SK-N-SH treated with all-trans-retinoic acid at 6 μM for 48 hours (cell line): ENCODE measurements around the gene ERGIC1.

Source experiments
- ATAC-seq: fragments of 200-7000 bp; cut with Tn5 transposase; 3 replicates; pipeline ENCODE4 v1.9.1; 2020; ENCODE audit warnings: mild to moderate bottlenecking, moderate library complexity
- ARNTL ChIP-seq: fragments of 450-650 bp; formaldehyde crosslinking; IDR thresholded peaks from 2 replicates; pipeline ENCODE4 v1.5.0; 2020; ENCODE audit warnings: low read depth, mild to moderate bottlenecking, moderate library complexity, borderline replicate concordance
- BACH2 ChIP-seq: fragments of 250-450 bp; sonication (Bioruptor Pico); IDR thresholded peaks from 2 replicates; pipeline ENCODE4 v1.9.0; 2021; ENCODE audit warnings: mild to moderate bottlenecking, borderline replicate concordance
- CSDC2 ChIP-seq: fragments of 250-450 bp; sonication (Bioruptor Pico); IDR thresholded peaks from 2 replicates; pipeline ENCODE4 v1.5.0; 2020; ENCODE audit warnings: mild to moderate bottlenecking, moderate library complexity
- ESRRG ChIP-seq: fragments of 250-450 bp; sonication (Bioruptor Pico); IDR thresholded peaks from 2 replicates; pipeline ENCODE4 v1.6.1; 2021; ENCODE audit warnings: mild to moderate bottlenecking
- GLIS3 ChIP-seq: fragments of 250-450 bp; sonication (Bioruptor Pico); IDR thresholded peaks from 2 replicates; pipeline ENCODE4 v1.5.0; 2020; ENCODE audit warnings: mild to moderate bottlenecking, moderate library complexity
- OSR1 ChIP-seq: fragments of 250-450 bp; sonication (Bioruptor Pico); IDR thresholded peaks from 2 replicates; pipeline ENCODE4 v1.8.0; 2022; ENCODE audit warnings: moderate library complexity, mild to moderate bottlenecking, inconsistent platforms
- POU6F1 ChIP-seq: fragments of 250-450 bp; sonication (Bioruptor Pico); IDR thresholded peaks from 2 replicates; pipeline ENCODE4 v1.8.0; 2021; ENCODE audit warnings: low read depth, mild to moderate bottlenecking, moderate library complexity, borderline replicate concordance
- PPARA ChIP-seq: fragments of 250-450 bp; sonication (Bioruptor Pico); IDR thresholded peaks from 2 replicates; pipeline ENCODE4 v1.5.0; 2020; ENCODE audit warnings: mild to moderate bottlenecking, borderline replicate concordance
- RARB ChIP-seq: fragments of 250-450 bp; sonication (Bioruptor Pico); IDR thresholded peaks from 2 replicates; pipeline ENCODE4 v1.8.0; 2021; ENCODE audit warnings: mild to moderate bottlenecking, moderate library complexity
- SNAI2 ChIP-seq: fragments of 250-450 bp; sonication (Bioruptor Pico); IDR thresholded peaks from 2 replicates; pipeline ENCODE4 v1.5.0; 2020; ENCODE audit warnings: mild to moderate bottlenecking, moderate library complexity
- TCF4 ChIP-seq: fragments of 250-450 bp; sonication (Bioruptor Pico); IDR thresholded peaks from 2 replicates; pipeline ENCODE4 v1.8.0; 2021; ENCODE audit warnings: mild to moderate bottlenecking, moderate library complexity, borderline replicate concordance
- TOX ChIP-seq: fragments of 250-450 bp; sonication (Bioruptor Pico); IDR thresholded peaks from 2 replicates; pipeline ENCODE4 v1.8.0; 2021; ENCODE audit warnings: mild to moderate bottlenecking, moderate library complexity, borderline replicate concordance
- TSHZ2 ChIP-seq: fragments of 250-450 bp; sonication (Bioruptor Pico); IDR thresholded peaks from 2 replicates; pipeline ENCODE4 v1.5.0; 2020; ENCODE audit warnings: mild to moderate bottlenecking, moderate library complexity
- ZC3H10 ChIP-seq: fragments of 250-450 bp; sonication (Bioruptor Pico); IDR thresholded peaks from 2 replicates; pipeline ENCODE4 v1.5.1; 2021; ENCODE audit warnings: mild to moderate bottlenecking, moderate library complexity
- ZFP3 ChIP-seq: fragments of 250-450 bp; sonication (Bioruptor Pico); IDR thresholded peaks from 2 replicates; pipeline ENCODE4 v1.5.0; 2020; ENCODE audit warnings: mild to moderate bottlenecking, moderate library complexity
- ZFP30 ChIP-seq: fragments of 450-650 bp; formaldehyde crosslinking; IDR thresholded peaks from 2 replicates; pipeline ENCODE4 v1.5.0; 2022; ENCODE audit warnings: mild to moderate bottlenecking, moderate library complexity
- ZNF565 ChIP-seq: fragments of 450-650 bp; formaldehyde crosslinking; conservative IDR thresholded peaks from 2 replicates; pipeline ENCODE4 v1.5.0; 2020; ENCODE audit warnings: low read depth, mild to moderate bottlenecking, moderate library complexity
- ZNF70 ChIP-seq: fragments of 450-650 bp; formaldehyde crosslinking; IDR thresholded peaks from 2 replicates; pipeline ENCODE4 v1.5.0; 2020; ENCODE audit warnings: mild to moderate bottlenecking, moderate library complexity
- ZNF8 ChIP-seq: fragments of 450-650 bp; formaldehyde crosslinking; IDR thresholded peaks from 2 replicates; pipeline ENCODE4 v1.5.0; 2020; ENCODE audit warnings: mild to moderate bottlenecking, moderate library complexity
- TF ChIP-seq, protein P1 (sequence below): fragments of 250-450 bp; sonication (Bioruptor Pico); IDR thresholded peaks from 2 replicates; pipeline ENCODE4 v1.5.1; 2020; ENCODE audit warnings: low read depth, mild to moderate bottlenecking, moderate library complexity
- TF ChIP-seq, protein P2 (sequence below): fragments of 250-450 bp; sonication (Bioruptor Pico); IDR thresholded peaks from 2 replicates; pipeline ENCODE4 v1.8.0; 2020; ENCODE audit warnings: mild to moderate bottlenecking, moderate library complexity, borderline replicate concordance
- TF ChIP-seq, protein P3 (sequence below): fragments of 250-450 bp; sonication (Bioruptor Pico); IDR thresholded peaks from 2 replicates; pipeline ENCODE4 v1.5.1; 2021; ENCODE audit warnings: mild to moderate bottlenecking, moderate library complexity

Gene ERGIC1

DNA sequence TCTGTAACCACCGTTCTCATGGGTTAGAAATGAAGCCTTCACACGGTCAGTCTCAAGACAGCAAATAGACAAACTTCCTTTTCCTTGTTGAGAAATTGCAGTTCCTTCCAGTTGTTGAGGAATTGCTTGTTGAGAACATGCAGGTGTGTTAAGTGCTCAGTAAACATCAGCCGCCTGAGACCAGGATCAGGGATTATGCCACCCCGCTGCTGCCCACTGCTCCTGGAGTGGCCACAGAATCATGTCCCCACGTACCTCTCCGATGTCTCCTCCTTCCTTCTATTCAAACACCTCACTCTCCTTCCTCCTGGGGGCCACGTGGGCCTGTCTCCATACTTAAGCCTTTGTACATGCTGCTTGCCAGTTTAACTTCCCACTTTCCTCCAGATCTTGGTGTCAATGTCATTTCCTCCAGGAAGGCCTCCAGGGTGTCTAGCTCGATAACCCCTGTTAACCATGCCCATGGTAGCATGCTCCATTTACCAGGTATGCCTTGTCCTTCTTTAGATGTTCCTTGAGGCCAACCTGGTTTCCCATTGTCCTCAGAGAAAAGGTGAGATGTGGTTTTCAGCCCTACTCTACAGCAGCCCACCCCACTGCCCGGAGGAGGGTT lies 91.4 kb downstream of the ERGIC1 start:
- no peak for ATAC-seq
- TF ChIP-seq ESRRG (CRISPR knock-in tag), result no peak
- TF ChIP-seq SNAI2 (CRISPR knock-in tag), result no peak
- no peak for TF ChIP-seq ZNF8 (CRISPR knock-in tag)
- no peak for TF ChIP-seq ZNF565 (CRISPR knock-in tag)
- TF ChIP-seq TOX (CRISPR knock-in tag), result no peak
- TF ChIP-seq, protein P1, sequence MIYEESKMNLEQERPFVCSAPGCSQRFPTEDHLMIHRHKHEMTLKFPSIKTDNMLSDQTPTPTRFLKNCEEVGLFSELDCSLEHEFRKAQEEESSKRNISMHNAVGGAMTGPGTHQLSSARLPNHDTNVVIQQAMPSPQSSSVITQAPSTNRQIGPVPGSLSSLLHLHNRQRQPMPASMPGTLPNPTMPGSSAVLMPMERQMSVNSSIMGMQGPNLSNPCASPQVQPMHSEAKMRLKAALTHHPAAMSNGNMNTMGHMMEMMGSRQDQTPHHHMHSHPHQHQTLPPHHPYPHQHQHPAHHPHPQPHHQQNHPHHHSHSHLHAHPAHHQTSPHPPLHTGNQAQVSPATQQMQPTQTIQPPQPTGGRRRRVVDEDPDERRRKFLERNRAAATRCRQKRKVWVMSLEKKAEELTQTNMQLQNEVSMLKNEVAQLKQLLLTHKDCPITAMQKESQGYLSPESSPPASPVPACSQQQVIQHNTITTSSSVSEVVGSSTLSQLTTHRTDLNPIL (CRISPR knock-in tag), result no peak
- no peak for TF ChIP-seq ZNF70 (CRISPR knock-in tag)
- TF ChIP-seq ZC3H10, result no peak
- TF ChIP-seq RARB (CRISPR knock-in tag), result no peak
- TF ChIP-seq ZFP30 (CRISPR knock-in tag), result no peak
- TF ChIP-seq, protein P2, sequence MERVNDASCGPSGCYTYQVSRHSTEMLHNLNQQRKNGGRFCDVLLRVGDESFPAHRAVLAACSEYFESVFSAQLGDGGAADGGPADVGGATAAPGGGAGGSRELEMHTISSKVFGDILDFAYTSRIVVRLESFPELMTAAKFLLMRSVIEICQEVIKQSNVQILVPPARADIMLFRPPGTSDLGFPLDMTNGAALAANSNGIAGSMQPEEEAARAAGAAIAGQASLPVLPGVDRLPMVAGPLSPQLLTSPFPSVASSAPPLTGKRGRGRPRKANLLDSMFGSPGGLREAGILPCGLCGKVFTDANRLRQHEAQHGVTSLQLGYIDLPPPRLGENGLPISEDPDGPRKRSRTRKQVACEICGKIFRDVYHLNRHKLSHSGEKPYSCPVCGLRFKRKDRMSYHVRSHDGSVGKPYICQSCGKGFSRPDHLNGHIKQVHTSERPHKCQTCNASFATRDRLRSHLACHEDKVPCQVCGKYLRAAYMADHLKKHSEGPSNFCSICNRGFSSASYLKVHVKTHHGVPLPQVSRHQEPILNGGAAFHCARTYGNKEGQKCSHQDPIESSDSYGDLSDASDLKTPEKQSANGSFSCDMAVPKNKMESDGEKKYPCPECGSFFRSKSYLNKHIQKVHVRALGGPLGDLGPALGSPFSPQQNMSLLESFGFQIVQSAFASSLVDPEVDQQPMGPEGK, result no peak
- no peak for TF ChIP-seq CSDC2 (CRISPR knock-in tag)

GRCh38 chr5:172926008-172926523 lies 92.0 kb downstream of the ERGIC1 start:
- ATAC-seq, result no peak
- TF ChIP-seq BACH2, result no peak
- TF ChIP-seq ZFP3 (CRISPR knock-in tag), result no peak
- TF ChIP-seq TCF4, result no peak
- TF ChIP-seq PPARA (CRISPR knock-in tag), result no peak
- no peak for TF ChIP-seq TSHZ2 (CRISPR knock-in tag)
- TF ChIP-seq, protein P2, result no peak
- no peak for TF ChIP-seq GLIS3 (CRISPR knock-in tag)
- TF ChIP-seq OSR1, result no peak
- no peak for TF ChIP-seq ZC3H10
- TF ChIP-seq CSDC2 (CRISPR knock-in tag), result no peak
- no peak for TF ChIP-seq ZNF565 (CRISPR knock-in tag)
- no peak for TF ChIP-seq ESRRG (CRISPR knock-in tag)
- no peak for TF ChIP-seq RARB (CRISPR knock-in tag)
- TF ChIP-seq ZNF70 (CRISPR knock-in tag), result no peak
- TF ChIP-seq ARNTL (CRISPR knock-in tag), result no peak
- no peak for TF ChIP-seq POU6F1 (CRISPR knock-in tag)

DNA sequence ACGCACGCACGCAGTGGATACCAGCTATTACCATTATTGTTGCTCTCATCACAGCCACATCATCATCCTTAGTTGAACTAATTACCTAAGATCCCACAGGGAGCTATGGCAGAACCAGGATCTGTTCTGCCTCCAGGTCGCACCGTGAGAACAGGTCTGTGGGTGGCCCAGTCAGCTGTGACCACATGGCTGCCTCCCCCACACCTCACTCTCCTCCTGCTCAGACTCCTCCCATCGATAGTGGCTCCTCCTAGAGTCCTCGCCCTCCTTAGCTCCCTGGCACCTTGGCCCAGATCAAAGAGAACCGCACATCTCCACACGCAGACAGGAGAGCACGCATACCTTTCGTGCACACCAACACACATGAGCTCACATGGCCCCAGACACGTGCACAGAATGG lies 92.7 kb downstream of the ERGIC1 start:
- ATAC-seq, result no peak
- no peak for TF ChIP-seq OSR1
- TF ChIP-seq, protein P3, sequence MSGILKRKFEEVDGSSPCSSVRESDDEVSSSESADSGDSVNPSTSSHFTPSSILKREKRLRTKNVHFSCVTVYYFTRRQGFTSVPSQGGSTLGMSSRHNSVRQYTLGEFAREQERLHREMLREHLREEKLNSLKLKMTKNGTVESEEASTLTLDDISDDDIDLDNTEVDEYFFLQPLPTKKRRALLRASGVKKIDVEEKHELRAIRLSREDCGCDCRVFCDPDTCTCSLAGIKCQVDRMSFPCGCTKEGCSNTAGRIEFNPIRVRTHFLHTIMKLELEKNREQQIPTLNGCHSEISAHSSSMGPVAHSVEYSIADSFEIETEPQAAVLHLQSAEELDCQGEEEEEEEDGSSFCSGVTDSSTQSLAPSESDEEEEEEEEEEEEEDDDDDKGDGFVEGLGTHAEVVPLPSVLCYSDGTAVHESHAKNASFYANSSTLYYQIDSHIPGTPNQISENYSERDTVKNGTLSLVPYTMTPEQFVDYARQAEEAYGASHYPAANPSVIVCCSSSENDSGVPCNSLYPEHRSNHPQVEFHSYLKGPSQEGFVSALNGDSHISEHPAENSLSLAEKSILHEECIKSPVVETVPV, result no peak
- no peak for TF ChIP-seq POU6F1 (CRISPR knock-in tag)
